Dedifferentiated amniotic fluid mesenchymal stem cell (primary cell): ENCODE measurements around the gene FAM131B.
A peak's percentile ranks its signal among the peaks of the same experiment; 100 is the strongest.

Experiments
- DNase-seq: peaks from one replicate; pipeline ENCODE4 v3.0.0-alpha.2; 2016; ENCODE audit errors: extremely low spot score

Gene FAM131B

GRCh38 chr7:143359771-143360353 is 2.7 kb downstream of the FAM131B start:
- DNase-seq = no peak

GRCh38 chr7:143358626-143359025 is 3.9 kb downstream of the FAM131B start:
- DNase-seq = no peak

- no peak for DNase-seq
Observed at GRCh38 chr7:143356414-143357050, 6.0 kb downstream of the FAM131B start.

GRCh38 chr7:143355450-143356385 is 6.8 kb downstream of the FAM131B start:
- DNase-seq = no peak

GRCh38 chr7:143354965-143355364 is 7.5 kb downstream of the FAM131B start:
- no peak for DNase-seq

GRCh38 chr7:143354376-143354775 is 8.1 kb downstream of the FAM131B start:
- no peak for DNase-seq

- DNase-seq = no peak
Observed at GRCh38 chr7:143352531-143353002, 9.9 kb downstream of the FAM131B start.

GRCh38 chr7:143351574-143351973 is 10.9 kb downstream of the FAM131B start:
- no peak for DNase-seq

- DNase-seq = no peak
Observed at GRCh38 chr7:143351060-143351459, 11.5 kb downstream of the FAM131B start.

GRCh38 chr7:143347950-143348349 is 14.6 kb downstream of the FAM131B start:
- no peak for DNase-seq

GRCh38 chr7:143346018-143346417 is 16.5 kb downstream of the FAM131B start:
- no peak for DNase-seq

- no peak for DNase-seq
Observed at GRCh38 chr7:143345428-143345900, 17.0 kb downstream of the FAM131B start.

- DNase-seq = no peak
Observed at GRCh38 chr7:143343596-143343995, 18.9 kb downstream of the FAM131B start.

- DNase-seq = no peak
Observed at GRCh38 chr7:143341842-143342241, 20.7 kb downstream of the FAM131B start.

GRCh38 chr7:143337216-143337615 is 25.3 kb downstream of the FAM131B start:
- DNase-seq = no peak

GRCh38 chr7:143334244-143334643 is 28.3 kb downstream of the FAM131B start:
- no peak for DNase-seq

- DNase-seq = peak; percentile 87
Observed at GRCh38 chr7:143331179-143331801, 31.2 kb downstream of the FAM131B start.

- DNase-seq = no peak
Observed at GRCh38 chr7:143329471-143330170, 32.9 kb downstream of the FAM131B start.

- no peak for DNase-seq
Observed at GRCh38 chr7:143327903-143328302, 34.6 kb downstream of the FAM131B start.

- DNase-seq = no peak
Observed at GRCh38 chr7:143325240-143325639, 37.3 kb downstream of the FAM131B start.

- no peak for DNase-seq
Observed at GRCh38 chr7:143323653-143324052, 38.9 kb downstream of the FAM131B start.
